ENCODE results near the gene DNM2. TPM values are rescaled to one million over a fixed set of nuclear protein-coding genes. Genes with fewer than 3 reads are reported as not detected.
A peak's percentile ranks its signal among the peaks of the same experiment; 100 is the strongest.

Gene DNM2
- total and polyA plus RNA-seq, 9 of the 15 experiments (the other 6 are each of a cell fraction or from before 2014, with no cell fraction given) = 2.2 to 161 (median 72.6) TPM

DNA sequence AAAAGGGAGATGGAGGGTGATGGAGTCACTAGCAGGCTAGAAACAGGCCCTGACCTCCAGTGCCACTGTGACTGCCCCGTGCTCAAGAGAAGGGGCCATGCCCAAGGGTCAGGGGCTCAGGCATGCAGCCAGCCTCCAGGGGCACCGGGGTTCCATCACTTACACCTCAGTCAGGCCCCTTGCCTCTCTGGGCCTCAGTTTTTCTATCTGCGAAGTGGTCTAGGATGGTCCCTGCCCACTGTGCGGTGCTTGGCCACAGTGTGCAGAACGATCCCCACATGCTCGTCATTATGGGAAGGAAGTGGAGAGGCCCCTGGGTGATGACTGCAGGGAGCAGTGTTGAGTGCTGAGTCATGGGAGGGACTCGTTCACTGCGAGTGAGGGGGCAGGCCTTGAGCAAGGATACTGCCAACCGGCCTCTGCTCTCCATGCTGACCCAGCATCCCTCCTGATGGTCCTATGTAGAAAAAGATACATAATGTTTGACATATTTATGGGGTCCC is 95.1 kb downstream of the DNM2 start:
- ATAC-seq = peak; percentile 89
- H2AFZ ChIP-seq (ENCODE audit: low read depth, low read length) = no peak overlapping the region; the same call in 1 of the 2 replicates
- intact Hi-C loops (cut with micrococcal nuclease) (no loop called here), in situ Hi-C loops (cut with MboI) (no loop called here)
- H3K9me1 ChIP-seq (ENCODE audit: control insufficient read depth, insufficient read depth, low read length) = no peaks in the 10 kb centered on the region
- no peaks in the 10 kb centered on the region for H3K27me3 ChIP-seq (ENCODE audit: control insufficient read depth in 2 of 2, insufficient read depth in 2 of 2, low read length in 2 of 2)
- ChIA-PET POLR2A (interaction anchor here (1.0 to 2.0 kb wide), 2 partner anchors 8 to 13 kb away, joined by 4 to 5 read pairs; no protein-coding TSS in a partner anchor), CTCF (ENCODE audit: low intra/inter-chr PET ratio) (no interaction called here)
- peaks cover 48 to 78% of the 10 kb centered on the region in 2 experiments for H3K4me1 ChIP-seq (replicated peaks in 1 of 2; ENCODE audit: control insufficient read depth in 2 of 2, insufficient read depth in 2 of 2, low read length in 2 of 2)
- H4K20me1 ChIP-seq (replicated peaks; ENCODE audit: control insufficient read depth, insufficient read depth, low read length) = no peaks in the 10 kb centered on the region
- H3K36me3 ChIP-seq (ENCODE audit: control insufficient read depth, insufficient read depth, low read length) = peaks cover 81% of the 10 kb centered on the region; the same call in 2 of the 3 replicates
- DNase-seq (ENCODE audit: extremely low read depth in 1 of 4, low spot score in 3 of 4) = peak; percentile 75 to 91 (median 82)
- WGBS (ENCODE audit: insufficient coverage, low coverage, missing lambda C conversion rate) = 19% methylated on average over 9 of the region's 9 CpGs
- no peak overlapping the region for H3K4me3 ChIP-seq
- FAIRE-seq = peak; percentile 96
- H3K9ac ChIP-seq (ENCODE audit: insufficient read depth in 1 of 2, low read depth in 2 of 2, low read length in 2 of 2) = peak overlapping the region; percentile 43 to 83
- peaks cover 8% of the 10 kb centered on the region; the same call in 2 of the 3 replicates for H3K79me2 ChIP-seq (ENCODE audit: control insufficient read depth, insufficient read depth, low read length)
- no TSS peak for BruUV-seq (replicated peaks)
- H3K27ac ChIP-seq (ENCODE audit: extremely low read depth, low read depth, low read length) = peak overlapping the region; percentile 82
- peak overlapping the region; percentile 20; the same call in 1 of the 2 replicates for H3K4me2 ChIP-seq (ENCODE audit: insufficient read depth, low read length)
- no peaks in the 10 kb centered on the region; the same call in 1 of the 2 replicates for H3K9me3 ChIP-seq (replicated peaks; ENCODE audit: control insufficient read depth, insufficient read depth, low read depth, low read length)
- TF ChIP-seq PHB (CRISPR knock-in tag; IDR thresholded peaks at IDR 0.05) (no peak), GTF2F1 (IDR thresholded peaks at IDR 0.05; ENCODE audit: low read depth, low read length) (no peak), TAF7 (tag; IDR thresholded peaks at IDR 0.05) (no peak), ZNF324 (CRISPR knock-in tag; IDR thresholded peaks at IDR 0.05) (0 out of 2 replicates have a peak, but pooled peaks have one; percentile 25), SMARCA4 (IDR thresholded peaks at IDR 0.05) (peak; percentile 62), PRDM10 (IDR thresholded peaks at IDR 0.05; ENCODE audit: partially characterized antibody) (peak; percentile 63), SRSF9 (IDR thresholded peaks at IDR 0.05; ENCODE audit: borderline replicate concordance, low read depth, low read length) (no peak), WHSC1 (IDR thresholded peaks at IDR 0.05; ENCODE audit: low read length) (no peak), ZNF316 (IDR thresholded peaks at IDR 0.05) (peak; percentile 97), MTF1 (CRISPR knock-in tag; IDR thresholded peaks at IDR 0.05; ENCODE audit: borderline replicate concordance) (no peak), ZNF3 (CRISPR knock-in tag; IDR thresholded peaks at IDR 0.05) (no peak), CHCHD3 (CRISPR knock-in tag; IDR thresholded peaks at IDR 0.05) (no peak), TCFL5 (CRISPR knock-in tag; conservative IDR thresholded peaks at IDR 0.05) (no peak; the same call in 1 of the 2 replicates), ZNF586 (CRISPR knock-in tag; conservative IDR thresholded peaks at IDR 0.05) (no peak), ZNF449 (CRISPR knock-in tag; IDR thresholded peaks at IDR 0.05) (no peak), HES1 (IDR thresholded peaks at IDR 0.05; ENCODE audit: low read depth) (no peak), ZBTB17 (CRISPR knock-in tag; IDR thresholded peaks at IDR 0.05) (peak; percentile 92), NFE2L1 (tag; IDR thresholded peaks at IDR 0.05; ENCODE audit: borderline replicate concordance, low read depth) (peak; percentile 82), KLF13 (tag; IDR thresholded peaks at IDR 0.05; ENCODE audit: borderline replicate concordance, low read depth) (no peak; the same call in 1 of the 2 replicates)
